GM04503 (cell line): Measurements from ENCODE around the gene RPL22L1.
"Not testable (repeated sequence)": the region's sequence is repeated elsewhere in the genome, so short reads cannot be mapped to it uniquely, and the experiment has no call there.

Experiments used
- DNase-seq: peaks from one replicate; pipeline ENCODE4 v3.0.0-alpha.2; 2012; ENCODE audit warnings: low read depth

Gene RPL22L1

GRCh38 chr3:170877311-170877710, 7.3 kb upstream of the RPL22L1 start:
- not testable (repeated sequence) for DNase-seq

- no peak for DNase-seq
These were observed 6.5 kb upstream of the RPL22L1 start for GRCh38 chr3:170876537-170876936.

GRCh38 chr3:170869239-170869590, 780 bp downstream of the RPL22L1 start:
- DNase-seq: no peak

- no peak for DNase-seq
These were observed 1.3 kb downstream of the RPL22L1 start for GRCh38 chr3:170868577-170869238.

- no peak for DNase-seq
These were observed 2.7 kb downstream of the RPL22L1 start for GRCh38 chr3:170867143-170867937.

- DNase-seq: no peak
These were observed 3.5 kb downstream of the RPL22L1 start for GRCh38 chr3:170866499-170866898.

- DNase-seq: no peak
These were observed 4.5 kb downstream of the RPL22L1 start for GRCh38 chr3:170865209-170866094.

GRCh38 chr3:170864525-170865208, 5.3 kb downstream of the RPL22L1 start:
- DNase-seq: no peak

GRCh38 chr3:170863816-170864215, 6.2 kb downstream of the RPL22L1 start:
- DNase-seq: no peak

GRCh38 chr3:170862618-170863374, 7.2 kb downstream of the RPL22L1 start:
- peak; percentile 44 for DNase-seq

GRCh38 chr3:170858599-170858998, 11.4 kb downstream of the RPL22L1 start:
- no peak for DNase-seq

GRCh38 chr3:170852324-170852723, 17.7 kb downstream of the RPL22L1 start:
- no peak for DNase-seq

- DNase-seq: no peak
These were observed 21.6 kb downstream of the RPL22L1 start for GRCh38 chr3:170848292-170848917.

- no peak for DNase-seq
These were observed 25.6 kb downstream of the RPL22L1 start for GRCh38 chr3:170844377-170844776.

- DNase-seq: peak; percentile 31
These were observed 29.6 kb downstream of the RPL22L1 start for GRCh38 chr3:170840291-170840859.

GRCh38 chr3:170839518-170840100, 30.4 kb downstream of the RPL22L1 start:
- DNase-seq: no peak

- DNase-seq: no peak
These were observed 33.5 kb downstream of the RPL22L1 start for GRCh38 chr3:170836491-170836890.

- DNase-seq: no peak
These were observed 34.7 kb downstream of the RPL22L1 start for GRCh38 chr3:170835336-170835735.

- DNase-seq: no peak
These were observed 39.4 kb downstream of the RPL22L1 start for GRCh38 chr3:170830580-170830979.
